Measurements from ENCODE around the gene ID1.

DNA sequence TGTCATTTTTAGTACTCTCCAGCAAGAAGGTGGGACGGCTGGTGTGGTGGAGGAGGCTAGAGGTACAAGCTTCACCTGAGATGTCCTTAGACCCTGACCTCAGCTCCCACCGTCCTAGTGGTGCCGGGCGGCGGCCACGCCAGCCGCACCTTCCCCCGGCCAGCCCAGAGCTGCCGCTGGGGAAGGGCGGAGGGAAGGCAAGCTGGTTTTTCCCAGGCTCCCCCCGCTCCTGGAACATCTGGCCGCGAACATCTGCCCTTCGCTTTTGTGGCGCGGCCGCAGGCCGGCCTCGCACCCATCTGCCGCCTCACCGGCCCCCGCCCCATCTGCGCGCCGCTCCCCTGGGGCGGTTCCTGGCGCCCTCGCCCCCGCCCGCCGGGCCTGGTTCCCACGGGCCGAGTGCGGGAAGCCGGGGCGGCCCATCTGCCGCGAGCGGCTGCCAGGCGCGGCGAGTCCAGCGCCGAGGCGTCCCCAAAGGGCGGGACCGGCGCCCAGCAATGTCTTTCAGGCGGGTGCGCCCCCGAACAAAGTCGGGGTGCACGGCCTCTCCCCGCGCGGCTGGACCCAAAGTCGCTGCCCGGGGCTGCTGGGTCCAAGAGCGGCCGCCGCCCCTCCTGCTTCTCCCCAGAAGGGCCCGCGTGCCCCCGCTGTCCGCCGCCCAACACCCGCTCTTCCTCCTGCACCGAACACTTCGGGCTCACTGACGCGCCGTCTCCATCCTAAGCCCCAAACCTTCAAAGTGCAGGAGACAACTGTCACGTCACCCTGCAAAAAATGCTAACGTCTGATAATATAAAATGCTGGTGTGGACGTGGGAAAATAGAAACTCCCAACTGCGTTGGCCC is 17.3 kb upstream of the ID1 start:
- TF ChIP-seq, protein P1, sequence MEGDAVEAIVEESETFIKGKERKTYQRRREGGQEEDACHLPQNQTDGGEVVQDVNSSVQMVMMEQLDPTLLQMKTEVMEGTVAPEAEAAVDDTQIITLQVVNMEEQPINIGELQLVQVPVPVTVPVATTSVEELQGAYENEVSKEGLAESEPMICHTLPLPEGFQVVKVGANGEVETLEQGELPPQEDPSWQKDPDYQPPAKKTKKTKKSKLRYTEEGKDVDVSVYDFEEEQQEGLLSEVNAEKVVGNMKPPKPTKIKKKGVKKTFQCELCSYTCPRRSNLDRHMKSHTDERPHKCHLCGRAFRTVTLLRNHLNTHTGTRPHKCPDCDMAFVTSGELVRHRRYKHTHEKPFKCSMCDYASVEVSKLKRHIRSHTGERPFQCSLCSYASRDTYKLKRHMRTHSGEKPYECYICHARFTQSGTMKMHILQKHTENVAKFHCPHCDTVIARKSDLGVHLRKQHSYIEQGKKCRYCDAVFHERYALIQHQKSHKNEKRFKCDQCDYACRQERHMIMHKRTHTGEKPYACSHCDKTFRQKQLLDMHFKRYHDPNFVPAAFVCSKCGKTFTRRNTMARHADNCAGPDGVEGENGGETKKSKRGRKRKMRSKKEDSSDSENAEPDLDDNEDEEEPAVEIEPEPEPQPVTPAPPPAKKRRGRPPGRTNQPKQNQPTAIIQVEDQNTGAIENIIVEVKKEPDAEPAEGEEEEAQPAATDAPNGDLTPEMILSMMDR (IDR thresholded peaks at IDR 0.05), result peak in 1 of 6 experiments; percentile 14
- TF ChIP-seq POLR2A (IDR thresholded peaks at IDR 0.05) (peak in 3 of 4 donors; percentile 19 to 63 (median 31)), POLR2AphosphoS5 (IDR thresholded peaks at IDR 0.05) (peak; percentile 63 to 70)
